ENCODE results near the gene PCNX1.
A peak's percentile ranks its signal among the peaks of the same experiment; 100 is the strongest.
"Not testable (repeated sequence)": the region's sequence is repeated elsewhere in the genome, so short reads cannot be mapped to it uniquely, and the experiment has no call there.

Gene PCNX1

DNA sequence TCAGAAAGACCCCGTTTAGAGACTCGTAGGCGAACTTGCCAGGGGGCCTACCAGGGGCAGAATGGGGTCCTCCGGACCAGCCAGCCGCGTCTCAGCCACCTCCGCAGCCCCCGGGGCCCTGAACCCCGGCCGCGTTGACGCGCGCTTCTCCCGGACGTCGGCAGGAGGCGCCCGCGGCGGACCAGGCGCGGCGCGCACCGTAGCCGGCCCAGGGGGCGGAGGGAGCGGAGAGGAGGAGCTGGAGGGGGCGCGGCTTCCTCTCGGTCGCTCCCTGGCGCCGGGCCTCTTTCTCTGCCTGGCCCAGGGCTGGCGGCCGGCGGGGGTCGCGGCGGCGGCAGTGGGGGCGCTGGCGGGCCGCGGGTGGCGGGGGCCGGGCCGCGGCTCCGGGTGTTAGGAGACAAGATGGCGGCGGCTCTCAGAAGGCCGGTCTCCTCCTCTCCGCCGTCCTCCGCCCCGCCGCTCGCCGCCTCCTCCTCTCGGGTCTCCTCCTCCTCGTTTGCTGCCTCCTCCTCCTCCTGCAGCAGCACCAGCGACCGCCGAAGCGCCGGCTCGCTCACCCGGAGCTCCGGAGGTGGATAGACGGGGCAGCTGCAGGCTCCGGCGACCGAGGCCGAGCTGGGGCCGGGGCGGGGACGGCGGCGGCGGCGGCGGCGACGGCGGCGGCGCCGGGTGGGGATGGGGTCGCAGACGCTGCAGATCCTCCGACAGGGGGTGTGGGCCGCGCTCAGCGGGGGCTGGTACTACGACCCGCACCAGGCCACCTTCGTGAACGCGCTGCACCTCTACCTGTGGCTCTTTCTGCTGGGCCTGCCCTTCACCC lies at the start of gene PCNX1:
Gene PCNX1 (plus strand): TSS at position 284 of the 820 bp plus-strand sequence. CDS start 392 bp downstream, at position 676.
- peak; percentile 75 for DNase-seq (ENCODE audit: low read depth)

DNA sequence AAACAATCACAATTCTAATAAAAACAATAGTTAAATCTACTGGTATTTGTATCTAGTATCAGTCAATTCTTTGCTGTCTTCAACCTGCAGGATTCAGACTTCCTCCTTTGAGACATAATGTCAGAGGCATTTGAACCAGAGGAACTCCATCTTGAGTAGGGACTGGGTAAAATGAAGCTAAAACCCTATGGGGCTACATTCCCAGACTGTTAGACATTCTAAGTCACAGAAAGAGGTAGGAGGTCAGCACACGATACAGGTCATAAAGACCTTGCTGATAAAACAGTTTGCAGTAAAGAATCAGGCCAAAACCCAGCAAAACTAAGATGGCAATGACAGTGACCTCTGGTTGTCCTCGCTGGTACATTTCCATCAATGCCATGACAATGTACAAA lies 49.8 kb upstream of the PCNX1 start:
- no peak for DNase-seq (ENCODE audit: low read depth)

DNA sequence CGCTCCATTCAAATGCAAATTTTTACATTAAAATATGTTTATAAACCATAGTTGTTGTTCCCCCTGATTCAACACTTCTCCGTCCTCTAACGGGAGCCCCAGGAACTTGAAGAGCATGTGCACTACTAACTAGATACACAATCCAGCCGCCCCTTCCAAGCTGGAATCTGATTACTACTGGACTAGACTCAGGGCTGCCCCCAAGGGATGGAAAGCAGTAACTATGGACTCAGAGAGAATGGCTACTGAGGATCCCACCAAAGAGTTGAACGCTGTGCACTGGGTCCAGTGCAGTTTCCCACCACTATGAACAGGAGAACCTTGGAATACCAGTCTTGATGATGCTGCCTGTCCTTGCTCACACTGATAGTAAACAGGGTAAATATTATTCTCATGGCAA lies 48.6 kb upstream of the PCNX1 start:
- no peak for DNase-seq (ENCODE audit: low read depth)

DNA sequence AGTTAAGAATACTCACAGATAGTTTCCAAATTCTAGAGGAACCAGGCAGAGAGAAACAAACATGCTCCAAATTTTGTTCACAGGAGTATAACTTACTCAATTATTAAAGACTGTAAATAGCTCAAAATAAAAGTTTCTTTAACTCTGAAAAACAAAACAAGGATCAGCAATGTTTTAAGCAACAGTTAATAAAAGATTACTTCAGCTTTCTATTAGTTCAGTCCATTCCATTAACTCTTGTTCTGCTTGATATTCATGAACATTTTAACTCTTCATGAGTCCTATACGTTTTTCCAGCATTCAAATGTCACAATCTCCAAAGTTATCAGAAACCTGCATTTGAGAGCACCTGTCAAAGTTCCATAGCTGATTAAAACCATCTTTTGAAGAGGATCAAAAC lies 40.3 kb upstream of the PCNX1 start:
- DNase-seq (ENCODE audit: low read depth): not testable (repeated sequence)

DNA sequence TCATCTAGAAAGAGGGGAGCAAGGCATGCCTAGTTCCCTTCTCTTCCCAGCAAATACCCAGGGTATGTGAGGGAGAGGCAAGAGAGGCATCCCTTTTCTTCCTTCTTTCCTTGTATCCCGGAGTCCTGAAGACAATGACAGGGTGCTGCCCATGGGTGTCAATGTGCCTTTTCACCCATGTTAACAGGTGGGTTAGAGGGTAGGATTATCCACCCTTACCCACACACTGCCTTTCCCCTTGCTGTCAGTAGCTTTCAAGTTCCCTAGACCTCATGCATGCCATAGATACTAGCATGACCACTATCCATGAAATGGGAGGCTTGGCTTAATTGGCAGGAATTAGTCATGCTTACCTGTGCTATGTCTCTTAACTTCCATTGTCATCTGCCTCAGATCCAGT lies 36.3 kb upstream of the PCNX1 start:
- no peak for DNase-seq (ENCODE audit: low read depth)

DNA sequence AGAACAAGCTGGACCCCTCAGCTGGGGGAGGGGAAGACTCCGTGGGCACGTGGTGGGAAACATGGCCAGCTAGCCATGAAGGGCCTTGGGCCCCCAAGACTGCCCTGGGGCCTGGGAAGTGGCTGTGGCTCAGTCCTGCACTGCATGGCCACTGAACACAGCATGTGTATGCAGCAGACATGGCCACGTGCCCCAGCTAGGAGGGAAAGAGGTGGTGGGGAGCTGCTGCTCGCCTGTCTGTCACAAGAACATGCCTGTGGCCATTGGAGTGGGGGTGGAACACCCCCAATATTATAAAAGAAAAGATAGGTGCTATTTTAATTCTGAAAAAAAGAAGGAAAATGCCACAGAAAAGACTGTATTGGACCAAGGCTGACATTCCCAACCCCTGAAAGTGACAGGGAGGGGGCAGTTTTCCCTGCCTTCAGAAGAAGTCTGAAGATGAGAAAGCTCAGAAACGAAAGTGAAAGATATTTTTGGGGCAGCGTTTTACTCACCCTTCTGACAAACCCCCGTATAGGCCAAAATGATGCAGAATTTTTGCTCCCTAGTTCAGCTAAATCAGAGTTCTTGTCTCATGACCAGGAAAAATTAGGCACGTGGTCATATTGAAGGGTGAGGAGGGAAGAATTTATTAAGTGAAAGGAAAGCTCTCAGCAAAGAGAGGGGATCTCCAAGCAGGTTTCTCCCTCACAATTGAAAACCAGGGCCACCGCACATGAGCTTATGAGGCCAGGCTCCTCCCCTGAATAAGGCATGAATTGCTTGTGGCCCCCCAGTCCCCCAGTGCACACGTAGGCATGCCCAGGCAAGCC lies 35.2 kb upstream of the PCNX1 start:
- DNase-seq (ENCODE audit: low read depth): no peak

DNA sequence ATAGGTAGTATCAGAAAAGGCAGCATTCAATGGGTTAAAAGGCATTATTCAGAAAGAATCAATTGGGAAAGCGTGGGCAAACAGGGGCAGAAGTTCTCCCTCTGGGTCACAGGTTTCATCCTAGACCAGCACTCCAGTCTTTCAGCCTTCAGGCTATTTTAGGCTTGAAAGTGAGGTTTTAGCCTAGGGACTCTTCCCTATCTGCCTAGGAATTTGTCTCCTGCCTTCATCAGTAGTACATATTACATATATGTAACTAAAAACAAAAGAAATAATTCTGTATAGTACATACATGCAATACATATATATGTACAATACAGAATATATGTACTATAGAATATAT lies 34.6 kb upstream of the PCNX1 start:
- DNase-seq (ENCODE audit: low read depth): no peak

DNA sequence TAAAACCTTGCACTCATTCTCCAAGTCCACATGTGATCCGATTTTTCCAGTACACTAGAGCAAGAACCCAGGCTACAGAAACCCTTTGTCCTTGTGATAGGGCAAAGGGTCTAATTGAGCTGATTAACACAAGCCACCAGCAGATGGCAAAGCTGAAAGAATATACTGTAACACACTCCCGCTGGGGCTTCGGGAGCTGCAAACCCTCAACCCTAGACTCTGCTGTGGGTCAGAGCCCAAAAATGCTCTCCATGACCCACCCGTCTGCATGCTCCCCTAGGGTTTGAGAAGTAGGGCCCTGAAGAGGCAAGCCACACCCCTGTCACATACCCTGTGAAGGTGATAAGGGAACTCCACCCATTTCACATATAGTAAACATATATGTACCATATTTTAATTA lies 33.6 kb upstream of the PCNX1 start:
- no peak for DNase-seq (ENCODE audit: low read depth)

DNA sequence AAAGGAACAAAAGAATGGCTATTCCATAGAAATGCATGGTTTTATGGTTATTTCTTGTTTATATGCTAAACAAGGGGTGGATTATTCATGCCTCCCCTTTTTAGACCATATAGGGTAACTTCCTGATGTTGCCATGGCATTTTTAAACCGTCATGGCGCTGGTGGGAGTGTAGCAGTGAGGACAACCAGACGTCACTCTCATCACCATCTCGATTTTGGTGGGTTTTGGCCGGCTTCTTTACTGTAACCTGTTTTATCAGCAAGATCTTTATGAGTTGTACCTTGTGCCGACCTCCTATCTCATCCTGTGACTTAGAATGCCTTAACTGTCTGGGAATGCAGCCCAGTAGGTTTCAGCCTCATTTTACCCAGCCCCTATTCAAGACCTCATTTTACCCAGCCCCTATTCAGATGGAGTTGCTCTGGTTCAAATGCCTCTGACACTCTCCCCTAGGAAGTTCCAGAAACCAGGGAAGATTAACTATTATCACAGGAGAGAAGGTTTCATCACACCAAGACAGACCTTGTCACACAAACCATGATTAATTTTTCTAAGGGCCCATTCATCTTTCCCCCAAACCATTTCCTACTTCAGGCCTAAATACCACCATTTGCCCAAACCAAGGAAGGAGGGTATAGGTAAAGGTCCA lies 31.3 kb upstream of the PCNX1 start:
- DNase-seq (ENCODE audit: low read depth): not testable (repeated sequence)

DNA sequence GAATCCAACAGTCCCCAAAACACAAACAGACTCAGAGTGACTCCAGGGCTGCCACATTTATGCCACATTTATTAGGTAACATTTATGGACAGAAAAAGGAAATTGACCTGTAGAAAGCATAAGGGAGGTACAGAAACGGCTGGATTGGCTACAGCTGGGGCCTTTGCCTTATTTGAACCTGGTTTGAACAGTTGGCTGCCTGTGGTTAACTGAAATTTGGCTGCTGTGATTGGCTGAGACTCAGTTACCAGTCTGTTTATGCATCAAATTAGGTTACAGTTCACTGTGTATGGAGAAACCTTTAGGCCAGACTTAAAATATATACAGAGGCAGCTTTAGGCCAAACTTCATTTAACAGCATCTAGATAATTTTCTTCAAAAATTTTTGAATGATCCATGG lies 27.8 kb upstream of the PCNX1 start:
- DNase-seq (ENCODE audit: low read depth): no peak

DNA sequence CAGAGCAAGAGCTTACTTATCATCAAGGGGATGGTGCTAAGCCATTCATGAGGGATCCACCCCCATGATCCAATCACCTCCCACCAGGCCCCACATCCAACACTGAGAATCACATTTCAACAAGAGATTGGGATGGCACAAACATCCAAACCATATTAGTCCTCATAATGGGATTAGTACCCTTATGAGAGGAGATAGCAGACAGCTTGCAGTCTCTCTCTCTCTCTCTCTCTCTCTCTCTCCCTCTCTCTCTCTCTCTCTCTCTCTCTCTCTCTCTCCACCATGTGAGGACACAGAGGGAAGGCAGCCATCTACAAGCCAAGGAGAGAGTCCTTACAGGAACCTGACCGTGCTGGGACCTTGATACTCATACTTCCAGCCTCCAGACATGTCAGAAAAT lies 26.4 kb upstream of the PCNX1 start:
- not testable (repeated sequence) for DNase-seq (ENCODE audit: low read depth)

DNA sequence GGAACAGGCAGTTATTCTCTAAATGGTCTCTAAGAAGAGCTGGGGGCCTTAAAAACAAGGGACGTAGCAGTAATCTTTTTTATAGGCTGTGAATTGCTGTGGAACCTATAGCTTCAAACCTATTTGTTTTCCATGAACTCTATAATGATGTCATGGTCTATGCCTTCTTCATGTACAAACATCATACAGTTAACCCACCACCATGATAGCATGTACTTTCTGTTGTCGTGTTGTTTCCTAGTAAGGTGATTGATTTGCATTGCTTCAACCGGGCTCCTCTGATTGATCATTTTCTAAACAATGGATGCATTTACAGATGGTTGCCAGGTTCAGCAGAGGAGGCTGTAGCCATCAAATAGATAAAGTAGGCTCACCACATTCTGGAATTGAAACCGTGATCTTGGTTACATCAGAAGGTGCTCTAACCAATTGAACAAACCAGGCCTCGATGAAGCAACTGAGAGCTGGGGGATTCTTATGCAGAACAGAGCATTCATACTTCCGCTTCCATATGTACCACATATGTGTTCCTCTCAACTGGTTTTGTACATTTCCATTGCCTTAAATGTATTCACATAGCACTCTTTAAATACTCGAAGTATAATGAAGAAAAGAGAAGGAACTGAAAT lies 25.6 kb upstream of the PCNX1 start:
- no peak for DNase-seq (ENCODE audit: low read depth)

DNA sequence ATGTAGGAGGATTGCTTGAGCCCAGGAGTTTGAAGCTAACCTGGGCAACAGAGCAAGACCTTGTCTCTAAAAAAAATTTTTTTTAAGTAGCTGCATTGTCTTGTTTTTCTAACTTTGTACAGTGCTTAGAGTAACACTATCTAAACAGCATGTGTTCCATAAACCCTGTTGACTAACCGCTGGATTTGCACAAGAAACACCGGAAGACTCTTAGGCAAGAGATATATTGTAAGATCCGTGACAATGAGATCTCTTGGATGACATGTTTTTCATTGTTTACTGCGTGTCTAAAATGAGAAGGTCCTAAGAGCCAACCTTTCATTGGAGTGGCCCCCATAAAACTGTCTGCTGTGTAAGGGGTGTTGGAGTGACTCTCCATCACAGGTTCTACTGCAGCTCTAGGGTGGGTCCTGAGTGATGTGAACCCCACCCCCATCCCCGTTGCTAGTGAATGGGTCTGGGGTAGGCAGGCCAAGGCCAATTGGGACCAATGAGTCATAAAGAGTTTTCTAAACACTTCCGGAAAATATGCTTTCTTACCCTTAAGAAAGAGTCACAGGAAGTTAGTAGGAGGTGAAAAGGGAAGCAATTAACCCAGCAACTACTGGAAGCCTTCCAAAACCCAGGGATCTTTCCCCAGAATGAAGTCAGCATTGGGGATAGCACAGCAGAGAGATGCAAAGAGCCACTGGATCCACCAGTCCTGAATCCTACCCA lies 24.3 kb upstream of the PCNX1 start:
- DNase-seq (ENCODE audit: low read depth): no peak

DNA sequence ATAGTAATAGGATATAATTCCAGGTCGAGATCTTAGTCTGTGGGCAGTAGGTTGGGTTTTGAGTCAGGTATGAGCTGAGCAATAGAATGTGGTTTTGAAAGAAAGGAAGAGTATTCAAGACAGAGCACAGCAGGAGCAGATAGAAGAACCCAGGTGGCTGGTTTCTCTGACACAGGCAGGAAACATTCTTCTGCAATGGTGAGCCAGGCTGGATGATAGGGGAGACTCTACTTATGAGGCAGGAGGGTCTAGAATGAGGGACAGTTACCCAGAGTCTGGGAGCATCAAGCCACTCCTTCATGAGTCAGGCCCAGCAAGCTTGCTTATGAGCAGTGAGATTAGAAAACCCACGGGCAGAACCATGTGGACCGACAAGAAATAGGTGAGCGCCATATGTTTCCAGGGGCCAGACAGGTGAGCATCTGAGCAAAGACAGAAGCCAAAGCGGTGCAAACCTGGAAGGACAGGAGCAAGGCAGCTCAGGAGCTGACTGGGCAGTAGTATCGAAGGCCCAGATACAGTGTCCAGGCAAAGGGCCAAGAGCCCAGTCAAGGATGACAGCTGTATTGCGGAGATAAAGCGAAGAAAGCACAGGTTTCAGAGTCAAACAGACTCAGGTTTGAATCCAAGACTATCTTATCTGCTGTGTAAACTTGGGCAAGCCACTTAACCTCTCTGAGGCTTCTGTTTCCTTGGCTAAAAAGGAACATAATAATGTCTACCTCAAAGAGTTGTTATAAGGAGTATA lies 22.5 kb upstream of the PCNX1 start:
- DNase-seq (ENCODE audit: low read depth): no peak

DNA sequence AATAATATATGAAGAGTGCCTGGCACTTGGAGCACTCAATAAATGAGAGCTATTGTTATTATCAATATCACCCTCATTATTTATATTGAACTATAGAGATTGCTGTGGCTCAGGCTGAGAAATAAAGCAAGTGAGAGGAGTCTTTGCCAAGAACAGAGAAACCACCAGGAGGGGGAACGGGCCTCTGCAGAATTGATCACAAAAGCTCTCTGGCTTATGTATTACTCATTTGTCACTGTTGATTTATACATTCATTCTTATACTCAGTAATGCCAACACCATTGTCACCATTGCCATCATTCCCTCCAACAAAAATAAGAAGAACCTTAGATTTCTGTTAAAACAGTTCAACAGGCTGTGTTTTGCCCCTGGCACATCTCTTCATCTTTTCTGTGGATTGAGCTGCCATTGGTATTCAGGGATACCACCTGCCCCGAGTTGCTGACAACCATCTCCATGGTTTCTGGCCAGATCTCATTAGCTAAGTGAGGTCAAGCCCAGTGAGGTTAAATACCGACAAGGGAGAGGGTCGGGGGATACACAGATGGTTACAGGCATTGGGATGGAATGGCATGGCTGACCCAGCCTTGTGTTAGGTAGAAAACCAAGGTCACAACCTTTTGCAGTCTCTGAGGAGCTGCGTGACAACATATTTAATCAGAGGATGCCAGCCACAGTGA lies 21.8 kb upstream of the PCNX1 start:
- DNase-seq (ENCODE audit: low read depth): no peak

DNA sequence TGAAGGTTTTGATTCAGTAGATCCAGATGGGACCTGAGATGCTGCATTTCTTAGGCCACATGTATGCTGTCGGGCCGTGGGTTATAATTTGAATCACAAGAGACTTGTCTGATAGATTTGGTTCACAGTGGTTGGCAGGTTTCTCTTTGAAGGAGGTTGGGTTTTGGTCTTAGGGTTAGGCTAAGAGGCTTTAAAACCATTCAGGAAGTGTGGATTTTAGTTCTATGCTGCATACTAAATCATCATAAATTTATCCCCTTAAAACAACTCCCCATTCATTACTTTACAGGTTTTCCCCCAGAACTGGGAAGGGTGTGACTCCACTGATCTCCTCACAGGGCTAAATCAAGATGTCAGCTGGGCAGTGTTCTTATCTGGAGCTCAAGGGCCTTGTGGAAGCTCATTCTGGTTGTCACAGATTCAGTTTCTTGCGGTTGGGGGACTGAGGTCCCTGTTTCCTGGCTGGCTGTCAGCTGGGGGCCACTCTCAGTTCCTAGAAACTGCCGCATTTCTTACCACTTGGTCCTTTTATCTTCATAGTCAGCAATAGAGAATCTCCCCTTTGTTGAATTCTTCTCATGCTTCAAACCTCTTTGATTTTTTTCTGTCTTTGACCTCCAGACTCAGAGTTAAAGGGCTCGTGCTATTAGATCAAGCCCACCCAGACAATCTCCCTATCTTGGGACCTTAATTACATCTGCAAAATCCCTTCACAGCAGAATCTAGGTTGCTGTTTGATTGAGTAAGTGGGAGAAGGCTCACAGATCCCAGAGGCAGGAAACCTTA lies 20.6 kb upstream of the PCNX1 start:
- no peak for DNase-seq (ENCODE audit: low read depth)

DNA sequence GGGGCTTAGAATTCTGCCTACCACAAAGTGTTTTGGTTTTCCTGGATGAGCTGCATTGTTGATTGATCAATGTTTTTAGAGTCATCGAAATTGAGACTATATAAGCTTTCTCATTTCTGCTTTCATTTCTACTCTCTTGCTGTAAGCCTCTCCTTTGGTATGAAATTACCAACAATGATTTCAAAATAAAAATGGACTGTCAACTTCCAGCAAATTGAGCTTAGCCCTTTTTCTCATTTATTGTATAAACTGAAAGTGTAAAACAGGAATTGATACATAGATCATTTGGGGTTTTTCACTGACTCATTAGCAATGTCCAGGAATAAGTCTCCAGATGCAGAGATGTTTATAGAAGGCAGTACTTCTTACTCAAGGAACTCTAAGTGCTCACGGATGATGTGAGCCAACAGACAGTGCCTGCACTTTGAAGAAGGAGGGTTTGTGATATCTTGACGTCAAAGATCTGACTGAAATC lies 20.0 kb upstream of the PCNX1 start:
- no peak for DNase-seq (ENCODE audit: low read depth)

DNA sequence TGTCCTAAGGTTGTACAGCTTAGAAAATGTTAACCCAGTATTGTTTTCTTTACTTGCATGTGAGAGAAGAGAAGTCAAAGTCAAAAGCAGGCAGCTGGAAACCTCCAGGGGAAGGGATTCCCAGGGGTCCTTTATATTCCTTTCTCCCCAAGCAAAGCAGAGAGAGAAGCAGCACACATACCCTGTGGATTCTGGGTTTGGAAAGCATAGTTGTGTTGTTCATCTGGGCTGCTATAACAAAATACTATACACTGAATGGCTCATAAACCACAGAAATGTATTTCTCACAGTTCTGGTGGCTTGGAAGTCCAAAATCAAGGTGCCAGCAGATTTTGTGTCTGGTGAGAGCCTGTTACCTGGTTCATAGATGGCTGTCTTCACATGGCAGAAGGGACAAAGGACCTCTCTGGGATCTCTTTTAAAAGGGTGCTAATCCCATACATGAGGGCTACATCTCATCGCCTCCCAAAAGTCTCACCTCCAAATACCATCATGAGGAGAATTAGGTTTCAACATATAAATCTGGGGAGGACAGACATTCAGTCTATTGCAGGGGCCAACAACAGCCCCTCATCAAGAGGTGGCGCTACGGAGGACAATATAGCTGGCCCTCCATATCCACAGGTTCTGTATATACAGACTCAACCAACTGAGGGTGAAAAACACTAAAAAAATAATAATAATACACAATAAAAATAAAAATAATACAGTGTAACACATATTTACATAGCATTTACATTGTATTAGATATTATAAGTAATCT lies 19.3 kb upstream of the PCNX1 start:
- DNase-seq (ENCODE audit: low read depth): no peak

DNA sequence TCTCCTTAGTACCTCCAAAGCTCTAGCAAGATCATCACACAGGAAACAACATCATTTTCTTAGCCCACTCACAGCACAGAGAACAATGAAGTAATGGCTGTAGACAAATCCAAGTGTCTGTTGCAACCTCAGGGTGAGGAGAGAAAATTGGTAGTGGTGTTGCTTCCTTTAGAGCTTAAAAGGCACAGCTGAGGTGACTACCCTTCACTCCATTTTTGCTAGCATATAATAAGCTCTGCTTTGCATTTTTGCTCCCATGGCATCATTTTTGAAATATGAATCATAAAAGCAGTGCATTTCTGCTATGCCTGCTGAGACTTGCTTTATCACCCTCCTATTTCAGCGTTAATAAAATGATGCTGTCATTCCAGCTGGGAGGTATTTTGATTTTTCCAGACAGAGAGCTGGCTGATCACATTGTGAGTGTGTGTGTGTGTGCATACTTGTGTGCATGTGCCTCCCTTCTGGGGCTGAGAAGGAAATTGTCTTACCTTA lies 18.5 kb upstream of the PCNX1 start:
- no peak for DNase-seq (ENCODE audit: low read depth)

Measured in fibroblast of the conjunctiva (primary cell).